GM18861 (cell line): ENCODE results near the gene STEAP1.
"Not testable (repeated sequence)": the region's sequence is repeated elsewhere in the genome, so short reads cannot be mapped to it uniquely, and the experiment has no call there.

ENCODE experiments used
- ATAC-seq: cut with Tn5 transposase; IDR thresholded peaks from one replicate; pipeline ENCODE4 v1.9.1; 2021; ENCODE audit not compliant: unreplicated experiment

Gene STEAP1

GRCh38 chr7:90173127-90173844 is 19.0 kb downstream of the STEAP1 start:
- ATAC-seq = peak; percentile 98

- no peak for ATAC-seq
These were observed 21.4 kb downstream of the STEAP1 start for GRCh38 chr7:90175667-90176066.

DNA sequence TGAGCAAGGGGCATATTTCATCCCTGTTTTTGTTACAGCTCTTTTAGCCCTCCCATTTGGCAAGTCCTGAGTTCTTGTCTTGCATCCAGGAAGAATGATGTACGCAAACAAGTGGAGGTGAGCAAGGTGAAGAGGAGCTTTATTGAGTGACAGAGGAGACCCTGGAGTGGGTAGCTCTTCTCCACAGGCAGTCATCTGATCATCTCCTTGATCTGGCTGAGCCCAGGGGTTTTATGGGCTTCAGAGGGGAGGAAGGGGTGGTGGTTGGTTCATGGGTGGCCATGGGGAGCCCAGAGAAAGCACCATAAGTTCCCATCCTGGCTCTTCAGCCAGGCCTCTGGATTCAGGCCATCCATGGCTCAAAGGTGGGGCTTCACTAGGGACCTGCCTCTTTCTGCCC is 21.9 kb downstream of the STEAP1 start:
- ATAC-seq = no peak

DNA sequence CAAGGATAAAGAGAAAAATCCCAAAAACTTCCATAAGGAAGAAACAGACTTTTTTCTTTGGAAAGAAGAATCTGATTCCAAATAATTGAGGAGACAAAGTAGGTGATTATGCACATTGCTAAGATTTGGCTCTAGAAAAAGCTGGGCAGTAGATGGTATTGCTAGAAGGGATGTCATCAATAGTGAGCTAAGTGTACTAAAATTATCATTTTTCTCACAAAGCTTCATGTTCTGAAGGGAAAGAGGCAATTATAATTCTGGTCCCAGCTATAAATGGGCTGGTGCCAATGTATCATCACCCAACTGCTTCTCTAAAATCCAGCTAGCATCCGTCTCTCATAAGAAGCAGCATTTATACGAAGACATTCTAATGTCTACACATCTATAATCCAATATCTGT is 23.9 kb downstream of the STEAP1 start:
- no peak for ATAC-seq

DNA sequence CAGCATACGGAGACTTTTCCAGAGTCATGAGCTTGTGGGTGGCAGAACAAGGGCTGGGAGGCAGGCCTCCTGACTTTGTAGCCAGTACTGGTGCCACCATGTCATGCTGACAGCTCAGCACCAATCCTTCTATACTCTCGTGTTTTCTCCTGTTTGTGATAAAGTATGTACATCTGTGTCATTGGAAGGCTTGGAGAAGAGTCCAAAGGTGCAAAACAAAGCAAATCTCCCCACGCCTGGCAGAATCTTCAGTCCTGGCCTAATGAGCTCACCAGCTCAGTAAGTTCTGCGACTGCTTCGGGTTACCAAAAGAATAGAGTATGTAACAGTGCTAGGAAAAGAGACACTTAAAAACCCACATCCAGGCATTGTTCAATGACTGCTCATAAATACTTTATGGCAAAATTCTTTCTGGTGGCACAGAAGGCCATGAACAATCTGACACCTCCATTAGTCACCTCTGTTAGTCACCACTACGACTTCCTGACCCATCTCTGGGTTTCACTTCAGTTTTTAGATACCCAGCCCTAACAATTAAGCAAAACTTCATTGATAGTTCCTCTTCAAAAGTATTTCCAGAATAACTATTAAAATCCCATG is 24.5 kb downstream of the STEAP1 start:
- peak; percentile 94 for ATAC-seq

GRCh38 chr7:90180011-90180585 is 25.8 kb downstream of the STEAP1 start:
- ATAC-seq = no peak

DNA sequence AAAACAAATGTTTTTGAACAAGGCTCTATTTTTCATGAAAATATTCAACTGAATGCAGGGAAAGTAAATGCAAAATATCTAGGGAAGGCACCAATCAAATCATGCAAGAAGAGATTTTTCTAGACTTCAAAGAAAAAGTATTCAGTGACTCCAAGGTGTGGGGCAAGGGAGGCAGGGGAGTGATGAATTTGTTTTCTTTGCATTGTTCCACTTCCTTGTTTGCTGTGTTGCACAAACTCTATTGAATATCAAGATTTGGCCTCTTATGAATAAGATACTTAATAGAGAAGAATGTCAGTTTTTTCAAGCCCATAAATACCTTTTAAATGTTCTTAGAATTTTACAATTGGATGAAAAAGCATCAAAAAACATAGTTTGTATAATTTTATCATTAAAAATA is 26.4 kb downstream of the STEAP1 start:
- ATAC-seq = no peak

DNA sequence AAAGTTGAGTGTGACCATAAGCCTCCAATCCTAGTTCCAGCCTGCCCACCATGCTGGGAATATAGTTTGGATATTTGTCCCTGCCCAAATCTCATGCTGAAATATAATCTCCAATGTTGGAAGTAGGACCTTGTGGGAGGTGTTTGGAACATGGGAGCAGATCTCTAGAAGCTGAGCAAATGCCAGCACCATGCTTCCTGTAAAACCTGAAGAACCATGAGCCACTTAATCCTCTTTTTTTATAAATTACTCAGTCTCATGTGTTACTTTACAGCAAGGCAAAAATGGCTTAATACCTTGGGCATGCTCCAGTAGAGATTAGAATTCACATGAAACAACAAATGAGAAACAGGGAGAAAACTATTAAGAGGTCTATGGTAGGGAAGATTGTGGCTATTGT is 27.2 kb downstream of the STEAP1 start:
- no peak for ATAC-seq

DNA sequence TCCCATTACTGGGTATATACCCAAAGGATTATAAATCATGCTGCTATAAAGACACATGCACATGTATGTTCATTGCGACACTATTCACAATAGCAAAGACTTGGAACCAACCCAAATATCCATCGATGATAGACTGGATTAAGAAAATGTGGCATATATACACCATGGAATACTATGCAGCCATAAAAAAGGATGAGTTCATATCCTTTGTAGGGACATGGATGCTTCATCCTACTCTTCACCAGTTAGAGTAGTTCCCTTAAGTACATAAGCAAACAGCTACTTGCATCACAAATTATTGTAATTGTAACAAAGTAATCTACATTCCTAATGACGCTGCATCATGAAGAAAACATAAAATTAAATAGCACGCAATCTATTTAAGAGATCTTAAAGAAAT is 32.0 kb downstream of the STEAP1 start:
- ATAC-seq = not testable (repeated sequence)

DNA sequence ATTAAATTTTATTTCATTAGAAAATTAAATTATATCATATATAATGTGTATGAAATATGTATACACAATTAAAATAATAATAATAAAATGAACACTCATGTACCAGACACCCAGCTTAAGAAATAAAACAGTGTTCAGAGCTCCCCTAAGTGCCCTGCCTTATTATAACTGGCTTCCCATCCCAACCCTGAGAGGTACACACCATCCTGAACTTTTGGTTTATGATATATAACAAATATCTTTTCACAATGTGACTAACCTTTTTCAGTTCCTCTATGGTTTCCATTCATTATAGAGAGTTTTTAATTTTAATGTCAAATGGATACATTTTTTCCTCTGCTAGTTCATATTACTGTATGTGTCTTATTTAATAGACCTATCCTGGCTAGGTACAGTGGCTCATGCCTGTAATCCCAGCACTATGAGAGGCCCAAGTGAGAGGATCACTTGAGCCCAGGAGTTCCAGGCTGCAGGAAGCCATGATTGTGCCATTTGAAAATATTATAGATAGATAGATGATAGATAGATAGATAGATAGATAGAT is 33.3 kb downstream of the STEAP1 start:
- no peak for ATAC-seq

- peak; percentile 86 for ATAC-seq
These were observed 34.0 kb downstream of the STEAP1 start for GRCh38 chr7:90188281-90188680.

DNA sequence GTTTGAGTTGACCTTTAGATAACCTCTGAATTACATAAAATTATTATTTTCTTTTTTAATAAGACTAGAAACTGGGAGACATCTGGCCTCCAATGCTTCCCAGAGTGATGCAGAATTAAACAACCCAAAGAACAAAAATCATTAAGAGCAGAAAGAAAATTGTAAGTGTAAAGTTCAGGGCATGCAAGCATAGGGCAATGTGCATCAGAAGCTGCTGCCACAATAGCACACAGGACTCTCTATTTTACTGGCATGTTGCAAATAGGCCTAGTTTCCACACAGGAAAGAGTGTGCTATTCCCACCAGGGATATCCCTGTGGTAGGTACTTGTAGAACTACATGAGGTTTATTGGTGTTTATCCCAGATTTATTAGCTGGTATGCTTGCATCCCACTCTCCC is 36.7 kb downstream of the STEAP1 start:
- no peak for ATAC-seq

- no peak for ATAC-seq
These were observed 37.4 kb downstream of the STEAP1 start for GRCh38 chr7:90191648-90192047.

DNA sequence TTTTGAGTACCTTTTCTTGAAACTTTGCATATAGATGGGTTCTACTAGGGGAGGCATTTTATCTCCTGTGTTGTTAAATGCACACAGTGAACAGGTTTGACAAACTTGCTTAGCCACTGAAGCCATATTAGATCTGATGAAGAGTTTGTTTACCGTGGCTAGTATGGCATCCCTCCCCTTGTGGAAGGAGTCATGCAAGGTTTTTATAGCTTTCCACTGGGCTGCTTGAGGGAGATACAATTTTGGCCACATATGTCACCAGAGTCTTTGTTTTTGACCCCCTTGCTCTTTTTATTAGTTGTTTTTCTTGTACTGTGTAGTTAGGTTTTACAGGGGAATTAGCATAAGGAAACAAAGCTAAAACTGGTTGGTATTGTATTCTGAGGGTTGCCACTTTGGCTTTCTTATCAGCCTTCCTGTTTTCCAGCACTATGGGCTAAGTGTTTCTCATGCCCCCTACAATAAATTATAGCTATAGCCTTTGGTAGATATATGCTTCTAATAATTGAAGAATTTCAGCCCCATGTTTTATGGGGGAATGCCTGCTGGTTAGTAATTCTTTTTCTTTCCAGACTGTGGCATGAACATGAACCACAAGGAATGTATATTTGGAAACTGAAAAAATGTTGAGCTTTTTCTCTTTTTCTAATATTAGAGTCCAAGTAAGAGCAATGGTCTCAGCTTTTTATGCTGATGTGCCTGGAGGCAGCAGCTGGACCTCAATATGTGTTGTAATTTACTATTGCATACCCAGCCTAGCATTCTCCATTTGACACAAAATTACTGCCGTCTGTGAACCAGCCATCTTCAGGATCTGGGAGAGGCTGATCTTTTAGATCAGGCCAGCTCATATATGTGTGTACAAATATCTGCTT is 38.8 kb downstream of the STEAP1 start:
- no peak for ATAC-seq

DNA sequence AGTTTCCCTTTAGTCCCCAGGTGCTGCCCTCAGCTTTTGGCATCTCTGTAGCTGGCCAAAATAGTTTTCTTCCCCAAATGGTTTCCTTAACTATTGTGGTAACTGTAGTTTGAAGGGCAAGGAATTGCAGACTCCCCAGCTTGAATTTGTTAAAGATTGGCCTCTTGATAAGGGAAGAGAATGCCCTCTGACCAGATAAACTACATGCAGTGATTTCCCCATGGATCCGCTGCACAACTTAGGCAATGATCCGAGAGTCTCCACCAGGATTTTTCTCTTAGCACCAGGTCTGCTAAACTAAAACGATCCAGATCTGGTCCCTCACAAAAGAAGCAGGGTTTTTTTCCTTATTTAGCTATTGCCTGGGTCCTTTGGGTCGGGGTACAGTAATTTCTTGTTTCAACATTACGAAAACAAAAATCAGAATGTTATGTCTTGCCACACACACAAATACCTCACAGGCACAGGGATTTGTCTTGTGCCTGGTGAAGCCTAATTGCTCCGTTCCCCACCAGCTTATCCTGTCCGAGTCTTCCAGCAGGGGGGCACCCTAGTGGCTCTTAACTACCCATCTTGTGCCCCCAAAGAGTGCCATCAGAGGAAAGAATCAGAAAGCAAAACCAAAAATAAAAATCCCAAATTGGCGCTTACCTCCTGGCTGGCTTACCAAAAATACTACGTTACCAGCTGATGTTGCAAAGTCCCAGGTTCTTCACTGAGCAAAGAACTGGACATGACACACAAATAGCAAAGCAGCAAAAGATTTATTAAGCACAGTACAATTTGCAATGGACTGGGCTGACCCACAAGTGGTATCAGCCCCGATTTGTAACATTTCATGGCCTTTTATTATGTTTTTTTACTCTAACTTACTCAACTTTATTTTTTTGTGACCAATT is 40.9 kb downstream of the STEAP1 start:
- ATAC-seq = no peak

GRCh38 chr7:90201500-90202195 is 47.4 kb downstream of the STEAP1 start:
- ATAC-seq = no peak

DNA sequence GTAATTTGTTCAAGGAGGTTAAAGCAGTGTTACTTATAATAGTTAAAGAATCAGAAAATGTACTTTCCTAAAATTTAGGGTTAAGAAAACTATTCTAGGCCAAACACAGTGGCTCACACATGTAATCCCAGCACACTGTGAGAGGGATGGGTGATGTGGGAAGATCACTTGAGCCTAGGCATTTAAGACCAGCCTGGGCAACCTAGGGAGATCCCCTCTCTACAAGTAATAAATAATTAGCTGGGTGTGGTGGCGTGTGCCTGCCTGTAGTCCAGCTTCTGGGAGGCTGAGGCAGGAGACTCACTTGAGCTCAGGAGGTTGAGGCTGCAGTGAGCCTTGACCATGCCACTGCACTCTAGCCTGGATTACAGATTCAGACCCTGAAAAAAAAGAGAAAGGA is 53.7 kb downstream of the STEAP1 start:
- no peak for ATAC-seq

- ATAC-seq = no peak
These were observed 55.5 kb downstream of the STEAP1 start for GRCh38 chr7:90209776-90210175.

- ATAC-seq = no peak
These were observed 56.2 kb downstream of the STEAP1 start for GRCh38 chr7:90210475-90210874.

- ATAC-seq = no peak
These were observed 56.7 kb downstream of the STEAP1 start for GRCh38 chr7:90210981-90211380.
